PC-3 (cell line): Measurements from ENCODE around the gene TH. TPM values are rescaled to one million over a fixed set of nuclear protein-coding genes. Genes with fewer than 3 reads are reported as not detected.

Source experiments
- ATAC-seq: fragments of 200-7000 bp; cut with Tn5 transposase; 2 replicates; pipeline ENCODE4 v1.9.1; 2020; ENCODE audit warnings: mild to moderate bottlenecking, moderate library complexity
- BruUV-seq: library from RNA; stranded (reverse); fragments of 400-500 nt; replicated peaks from 2 replicates; lab custom pipeline; 2021; lab: Mats Ljungman, UMichigan
- CTCF ChIA-PET: fragments of 300-600 bp; sonication (Branson Sonifier 250); formaldehyde crosslinking; loops from one replicate; lab custom pipeline; 2022; ENCODE audit warnings: antibody characterized with exemption; lab: Charles Lee
- POLR2A ChIA-PET: fragments of 300-600 bp; sonication (Branson Sonifier 250); formaldehyde crosslinking; loops from one replicate; lab custom pipeline; 2022; ENCODE audit warnings: antibody characterized with exemption; ENCODE audit not compliant: unreplicated experiment; lab: Charles Lee
- DNase-seq: peaks from one replicate; pipeline ENCODE4 v3.0.0-alpha.2; 2015
- H2AFZ ChIP-seq: fragments of 300-600 bp; sonication (generic); 2 replicates; pipeline ENCODE4 v1.6.0; 2016; ENCODE audit warnings: antibody characterized with exemption, low read length
- H3F3A ChIP-seq: fragments of 300-600 bp; sonication (generic); one replicate; pipeline ENCODE4 v1.6.0; 2017; ENCODE audit warnings: antibody characterized with exemption, low read length, control low read depth, mild to moderate bottlenecking; ENCODE audit not compliant: unreplicated experiment
- H3K27ac ChIP-seq: fragments of 300-600 bp; sonication (generic); 2 replicates; pipeline ENCODE4 v1.5.1; 2016; ENCODE audit warnings: mild to moderate bottlenecking, low read length
- H3K27me3 ChIP-seq: fragments of 300-600 bp; sonication (generic); 2 replicates; pipeline ENCODE4 v1.6.1; 2016; ENCODE audit warnings: low read length, mixed read lengths
- H3K36me3 ChIP-seq: fragments of 300-600 bp; sonication (generic); 2 replicates; pipeline ENCODE4 v1.6.1; 2016; ENCODE audit warnings: low read depth, mixed run types, low read length, mixed read lengths
- H3K4me1 ChIP-seq: fragments of 300-600 bp; sonication (generic); 2 replicates; pipeline ENCODE4 v1.5.1; 2016; ENCODE audit warnings: low read length; ENCODE audit not compliant: insufficient read depth
- H3K4me2 ChIP-seq: fragments of 300-600 bp; sonication (generic); 2 replicates; pipeline ENCODE4 v1.6.0; 2016; ENCODE audit warnings: low read length
- H3K4me3 ChIP-seq: fragments of 300-600 bp; sonication (generic); 2 replicates; pipeline ENCODE4 v1.5.1; 2016; ENCODE audit warnings: mild to moderate bottlenecking, low read length, mixed read lengths
- H3K79me2 ChIP-seq: fragments of 300-600 bp; sonication (generic); 2 replicates; pipeline ENCODE4 v1.6.1; 2017; ENCODE audit warnings: low read length, mixed read lengths
- H3K9ac ChIP-seq: fragments of 300-600 bp; sonication (generic); 2 replicates; pipeline ENCODE4 v1.6.0; 2016; ENCODE audit warnings: mild to moderate bottlenecking, low read length
- H3K9me2 ChIP-seq: fragments of 300-600 bp; sonication (generic); replicated peaks from 2 replicates; pipeline ENCODE4 v1.6.1; 2016; ENCODE audit warnings: mixed run types, low read length, mixed read lengths
- H3K9me3 ChIP-seq: fragments of 300-600 bp; sonication (generic); 2 replicates; pipeline ENCODE4 v1.6.1; 2016; ENCODE audit warnings: low read length, mixed read lengths
- H4K20me1 ChIP-seq: fragments of 300-600 bp; sonication (generic); 2 replicates; pipeline ENCODE4 v1.6.1; 2016; ENCODE audit warnings: low read length, mixed read lengths
- CTCF ChIP-seq: fragments of 300-600 bp; sonication (generic); conservative IDR thresholded peaks from 2 replicates; pipeline ENCODE4 v1.5.1; 2017; ENCODE audit warnings: antibody characterized with exemption, low read depth, mild to moderate bottlenecking, low read length
- EZH2 ChIP-seq: fragments of 300-600 bp; sonication (generic); IDR thresholded peaks from one replicate; pipeline ENCODE4 v1.6.1; 2017; ENCODE audit warnings: antibody characterized with exemption, mild to moderate bottlenecking, low read length; ENCODE audit not compliant: unreplicated experiment
- EZH2phosphoT487 ChIP-seq: fragments of 300-600 bp; sonication (generic); IDR thresholded peaks from 2 replicates; pipeline ENCODE4 v1.6.1; 2018; ENCODE audit warnings: mild to moderate bottlenecking, antibody characterized with exemption, low read length, borderline replicate concordance
- intact Hi-C: fragments of 100-400 bp; cut with micrococcal nuclease; formaldehyde crosslinking; loops from 2 replicates; pipeline ENCODE4 v1.9.0; 2023
- total RNA-seq: library from RNA; depleted of rRNA; stranded (reverse); fragments of >200 nt; gene quantifications from 2 replicates; pipeline ENCODE4 v1.2.3, GENCODE V29; 2014

Gene TH
- total RNA-seq, 1 experiment from 2014 or later: 8.3 TPM

GRCh38 chr11:2142300-2142759 lies 29.3 kb downstream of the TH start:
- no peaks in the 10 kb centered on the region for H3K9me2 ChIP-seq
- no peaks in the 10 kb centered on the region for H3K9me3 ChIP-seq
- H3K27ac ChIP-seq: no peak overlapping the region
- H3K27me3 ChIP-seq: peaks cover 66% of the 10 kb centered on the region
- intact Hi-C loops: no loop called here
- H2AFZ ChIP-seq: no peak overlapping the region
- ATAC-seq: no peak
- H3F3A ChIP-seq: peaks cover 4% of the 10 kb centered on the region
- no TSS peak for BruUV-seq
- H3K9ac ChIP-seq: no peak overlapping the region
- peaks cover 19% of the 10 kb centered on the region for H3K4me1 ChIP-seq
- H3K79me2 ChIP-seq: no peaks in the 10 kb centered on the region
- ChIA-PET CTCF (interaction anchor here (0.6 kb wide), 1 partner anchor 9 kb away, joined by 3 read pairs; no protein-coding TSS in a partner anchor), POLR2A (interaction anchor here (0.6 kb wide), 2 partner anchors 8 to 74 kb away, joined by 3 read pairs; no protein-coding TSS in a partner anchor)
- DNase-seq: peak; percentile 37
- no peaks in the 10 kb centered on the region for H4K20me1 ChIP-seq
- no peaks in the 10 kb centered on the region for H3K36me3 ChIP-seq
- TF ChIP-seq EZH2phosphoT487 (no peak), CTCF (no peak), EZH2 (no peak)
- H3K4me2 ChIP-seq: peak overlapping the region; percentile 42
- no peak overlapping the region for H3K4me3 ChIP-seq

GRCh38 chr11:2140411-2141400 lies 30.9 kb downstream of the TH start:
- H3K36me3 ChIP-seq: no peaks in the 10 kb centered on the region
- no peak overlapping the region for H3K4me3 ChIP-seq
- peaks cover 20% of the 10 kb centered on the region for H3K4me1 ChIP-seq
- POLR2A ChIA-PET: no interaction called here
- no peak overlapping the region for H3K4me2 ChIP-seq
- CTCF ChIA-PET: interaction anchor here (0.6 kb wide), 1 partner anchor 355 kb away, joined by 15 read pairs; no protein-coding TSS in a partner anchor
- no peak for ATAC-seq
- no peak overlapping the region for H3K9ac ChIP-seq
- no peak overlapping the region for H2AFZ ChIP-seq
- no peaks in the 10 kb centered on the region for H3K79me2 ChIP-seq
- no peak for TF ChIP-seq EZH2
- no peak for TF ChIP-seq CTCF
- no peak for TF ChIP-seq EZH2phosphoT487
- DNase-seq: no peak
- peaks cover 4% of the 10 kb centered on the region for H3F3A ChIP-seq
- no peaks in the 10 kb centered on the region for H3K9me3 ChIP-seq
- no peak overlapping the region for H3K27ac ChIP-seq
- H4K20me1 ChIP-seq: no peaks in the 10 kb centered on the region
- intact Hi-C loops: no loop called here
- peaks cover 51% of the 10 kb centered on the region for H3K27me3 ChIP-seq
- BruUV-seq: no TSS peak
- H3K9me2 ChIP-seq: no peaks in the 10 kb centered on the region
